Activated CD4-positive, alpha-beta T cell treated with anti-CD3 and anti-CD28 coated beads, Interleukin-2, amount 50 U/mL, for 24 hours (primary cell): Measurements from ENCODE around the gene NSUN7.

Experiments
- DNase-seq, 2 donors: peaks; one replicate each; pipeline ENCODE4 v3.0.0-alpha.2; 2020; ENCODE audit warnings: low read depth in 1 of 2, low spot score in 1 of 2

The NSUN7 gene

DNA sequence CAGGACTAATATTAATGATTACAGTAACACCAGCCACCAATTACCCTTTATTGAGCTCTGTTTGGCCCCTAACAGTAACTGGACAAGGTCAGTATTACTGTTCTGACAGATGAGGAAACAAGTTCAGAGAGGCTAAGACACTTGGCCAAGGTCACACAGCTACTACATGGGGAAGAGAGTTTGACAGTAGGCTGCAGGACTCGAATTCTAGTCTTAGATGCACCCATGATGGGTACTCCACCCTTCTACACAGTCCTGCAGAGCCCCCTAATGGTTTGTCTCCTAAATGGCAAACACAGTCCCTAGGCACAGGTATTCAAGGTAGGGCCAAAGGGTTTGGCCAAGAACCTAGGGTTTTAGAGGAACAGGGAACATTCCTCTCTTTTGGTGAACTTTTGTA is 93.9 kb downstream of the NSUN7 start:
- DNase-seq = peak in 1 of 2 donors; percentile 12

DNA sequence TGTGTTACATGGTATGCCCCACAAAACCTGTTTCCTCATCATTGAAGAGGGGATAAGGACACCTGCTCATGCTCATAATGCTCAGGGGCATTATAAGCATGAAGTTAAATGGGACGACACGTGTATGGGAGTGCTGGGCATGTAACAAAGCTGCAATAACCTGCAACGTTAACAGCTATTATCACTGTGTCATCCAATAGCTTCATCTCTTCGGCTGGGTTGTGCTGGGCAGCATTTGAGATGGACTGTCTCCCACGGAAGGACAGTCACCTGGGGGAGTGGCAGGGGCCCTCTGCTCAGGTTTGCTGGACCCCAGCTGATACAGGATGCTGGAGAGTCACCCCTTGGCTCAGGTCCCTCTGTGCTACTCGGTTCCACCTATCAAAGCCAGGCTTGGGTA is 94.5 kb downstream of the NSUN7 start:
- DNase-seq = no peak

DNA sequence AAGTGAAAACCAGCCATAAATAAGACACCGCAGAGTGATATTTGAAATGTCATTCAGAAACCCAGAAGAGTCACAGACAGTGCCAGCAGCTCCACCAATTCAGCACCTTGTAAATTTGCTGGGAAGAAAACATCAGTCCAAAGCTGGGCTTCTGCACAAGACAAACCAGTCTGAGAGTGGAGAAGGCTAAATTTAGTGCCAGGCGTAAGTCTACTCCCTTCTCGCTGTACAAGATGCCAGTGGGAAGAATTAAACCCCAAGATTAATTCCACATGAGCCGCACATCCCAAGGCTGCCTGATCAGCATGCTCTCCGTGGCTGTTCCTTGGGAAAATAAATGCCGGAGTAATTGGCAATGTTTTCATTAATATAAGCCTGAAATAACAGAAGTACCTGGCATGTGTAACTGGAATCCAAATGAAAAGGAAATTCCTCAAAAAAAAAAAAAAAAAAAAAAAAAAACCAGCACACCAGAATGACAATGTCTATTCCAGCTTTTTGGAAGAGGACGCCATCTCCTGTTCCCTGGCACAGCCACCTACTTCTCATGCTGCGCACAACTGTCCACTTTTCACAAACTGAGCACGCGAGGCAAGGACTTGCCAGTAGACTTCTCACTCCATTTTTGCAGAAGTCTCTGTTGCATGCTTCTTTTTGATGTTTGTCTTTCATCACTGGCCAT is 95.5 kb downstream of the NSUN7 start:
- no peak for DNase-seq

DNA sequence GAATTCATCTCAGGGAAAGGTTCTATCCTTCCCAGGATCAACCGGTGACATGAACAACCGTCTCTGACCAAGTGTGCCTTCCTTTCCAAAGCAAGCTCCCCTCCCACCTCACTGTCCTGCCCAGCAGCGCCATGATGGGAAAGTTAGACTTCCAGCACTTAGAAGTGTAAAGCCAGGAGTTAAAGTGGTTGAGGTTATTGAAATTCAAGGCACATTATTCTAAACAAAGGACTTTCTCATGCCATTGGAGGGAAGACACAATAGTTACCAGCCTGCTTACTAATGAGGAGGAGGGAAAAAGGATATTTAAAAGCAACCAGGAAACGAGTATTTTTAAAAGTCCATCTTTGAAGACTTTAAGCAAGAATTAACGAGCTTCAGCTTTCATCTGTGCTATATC is 96.8 kb downstream of the NSUN7 start:
- no peak for DNase-seq

- DNase-seq = no peak
Observed at GRCh38 chr4:40848251-40848650, 98.5 kb downstream of the NSUN7 start.

DNA sequence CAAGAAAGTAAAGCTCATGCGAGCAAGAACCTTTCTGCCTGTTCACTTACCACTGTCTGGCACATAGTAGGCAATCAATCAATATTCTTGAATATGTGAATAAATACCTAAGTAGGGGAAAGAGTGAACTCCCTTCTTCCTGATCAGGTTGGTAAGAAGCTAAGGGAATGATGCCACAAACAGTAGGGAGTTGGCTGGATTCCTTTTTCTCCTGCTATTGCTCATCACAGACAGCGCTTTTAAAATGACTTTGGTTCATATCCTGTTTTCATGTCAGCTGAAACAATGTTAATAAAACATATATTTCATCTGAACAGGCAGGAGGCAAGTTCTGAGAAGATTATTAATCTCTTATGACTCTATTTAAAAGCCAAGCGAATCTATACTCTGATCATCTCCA is 99.2 kb downstream of the NSUN7 start:
- DNase-seq = no peak

GRCh38 chr4:40850496-40850895 is 100.7 kb downstream of the NSUN7 start:
- DNase-seq = no peak

DNA sequence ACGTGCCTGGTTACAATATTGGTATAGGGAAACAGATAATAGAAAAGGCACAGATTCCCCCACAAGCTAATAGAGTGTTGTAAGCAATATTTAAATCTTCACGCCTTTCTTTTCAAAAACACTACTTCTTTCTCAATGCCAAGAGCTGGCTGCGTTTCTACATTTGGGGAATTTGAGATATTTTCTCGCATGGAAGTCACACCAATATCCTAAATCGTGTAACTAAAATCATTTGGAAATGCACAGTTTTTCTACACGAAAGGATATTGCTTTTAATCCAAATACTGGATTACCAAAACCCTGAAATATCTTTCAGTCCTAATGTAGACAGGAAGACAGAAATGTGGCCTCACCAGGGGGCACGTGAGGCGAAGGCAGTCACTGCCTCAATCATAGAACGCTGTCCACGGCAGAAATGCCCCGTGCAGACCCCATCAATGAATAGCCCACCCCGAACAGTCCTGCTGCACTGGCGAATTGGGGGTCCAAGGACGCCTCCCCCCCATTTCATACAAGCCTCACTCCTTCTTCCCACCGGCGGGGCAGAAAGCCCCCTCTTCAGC is 106.6 kb downstream of the NSUN7 start:
- no peak for DNase-seq

DNA sequence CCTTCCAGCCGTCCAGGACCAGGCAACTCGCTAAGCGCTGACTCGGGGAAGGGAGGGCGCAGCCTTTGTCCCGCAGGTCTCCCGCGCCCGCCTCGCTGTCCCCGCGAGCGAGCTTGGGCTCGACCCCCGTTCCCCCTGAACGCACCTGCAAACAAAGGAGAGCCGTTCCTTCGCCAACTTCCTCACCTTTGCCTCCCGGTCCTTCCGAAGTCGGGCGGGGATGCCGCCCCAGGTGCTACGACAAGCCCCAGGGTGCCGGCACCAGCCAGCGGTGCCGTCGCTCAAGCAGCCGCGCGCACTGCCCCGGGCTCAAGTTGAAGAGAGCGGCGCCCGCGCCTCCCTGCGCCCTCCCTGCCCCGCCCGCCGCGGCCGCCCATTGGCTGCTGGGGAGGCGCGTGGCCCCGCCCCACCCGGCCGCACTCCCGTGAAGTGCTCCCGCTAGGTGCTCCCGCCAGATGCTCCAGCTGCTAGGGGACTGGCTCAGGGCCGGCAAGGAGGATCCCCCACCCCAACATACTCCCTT is 107.1 kb downstream of the NSUN7 start:
- DNase-seq = peak; percentile 17 to 38

- DNase-seq = no peak
Observed at GRCh38 chr4:40857956-40858355, 108.2 kb downstream of the NSUN7 start.

DNA sequence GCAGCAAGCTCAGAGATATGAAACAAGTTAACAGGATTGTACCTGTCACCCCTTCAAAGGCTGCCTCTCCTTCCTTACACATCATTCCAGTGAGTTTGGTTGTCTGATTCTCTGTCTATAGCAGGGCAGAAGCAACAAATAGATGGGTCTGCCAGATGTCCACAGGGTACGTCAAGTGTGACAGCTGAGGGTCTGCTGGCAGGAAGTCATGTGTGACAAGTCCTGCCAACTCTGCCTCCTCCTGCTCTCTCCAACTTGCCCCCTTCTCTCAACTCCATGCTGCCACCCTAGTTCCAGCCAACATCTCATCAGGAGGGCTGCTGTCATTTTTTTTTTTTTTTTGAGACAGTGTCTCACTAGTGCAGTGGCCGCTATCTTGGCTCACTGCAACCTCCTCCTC is 109.2 kb downstream of the NSUN7 start:
- no peak for DNase-seq
